GM03348 (cell line): ENCODE data around the gene POLA1.

ENCODE experiments used
- DNase-seq: peaks from one replicate; pipeline ENCODE4 v3.0.0; 2012; ENCODE audit warnings: low spot score

POLA1 gene

GRCh38 chrX:25009407-25009806, 315.7 kb downstream of the POLA1 start:
- DNase-seq: no peak

GRCh38 chrX:25010784-25011588, 317.3 kb downstream of the POLA1 start:
- DNase-seq: no peak

- DNase-seq: no peak
Observed at GRCh38 chrX:25011589-25012432, 318.1 kb downstream of the POLA1 start.

DNA sequence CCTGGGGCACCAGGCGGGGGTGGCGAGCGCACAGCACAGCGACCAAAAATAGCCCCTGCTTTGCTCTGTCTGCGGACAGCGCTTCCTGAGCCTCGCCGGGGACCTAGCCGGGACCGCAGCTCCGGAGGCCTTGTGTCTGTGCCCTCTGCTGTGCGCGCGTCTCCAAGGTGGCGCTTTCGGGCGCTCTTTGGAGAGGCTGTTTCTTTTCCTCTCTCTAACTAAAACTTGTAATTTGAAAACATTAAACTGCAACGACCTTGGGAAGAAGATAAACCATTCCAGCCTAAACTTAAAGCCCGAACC, 318.7 kb downstream of the POLA1 start:
- DNase-seq: no peak

GRCh38 chrX:25012793-25013631, 319.3 kb downstream of the POLA1 start:
- no peak for DNase-seq

DNA sequence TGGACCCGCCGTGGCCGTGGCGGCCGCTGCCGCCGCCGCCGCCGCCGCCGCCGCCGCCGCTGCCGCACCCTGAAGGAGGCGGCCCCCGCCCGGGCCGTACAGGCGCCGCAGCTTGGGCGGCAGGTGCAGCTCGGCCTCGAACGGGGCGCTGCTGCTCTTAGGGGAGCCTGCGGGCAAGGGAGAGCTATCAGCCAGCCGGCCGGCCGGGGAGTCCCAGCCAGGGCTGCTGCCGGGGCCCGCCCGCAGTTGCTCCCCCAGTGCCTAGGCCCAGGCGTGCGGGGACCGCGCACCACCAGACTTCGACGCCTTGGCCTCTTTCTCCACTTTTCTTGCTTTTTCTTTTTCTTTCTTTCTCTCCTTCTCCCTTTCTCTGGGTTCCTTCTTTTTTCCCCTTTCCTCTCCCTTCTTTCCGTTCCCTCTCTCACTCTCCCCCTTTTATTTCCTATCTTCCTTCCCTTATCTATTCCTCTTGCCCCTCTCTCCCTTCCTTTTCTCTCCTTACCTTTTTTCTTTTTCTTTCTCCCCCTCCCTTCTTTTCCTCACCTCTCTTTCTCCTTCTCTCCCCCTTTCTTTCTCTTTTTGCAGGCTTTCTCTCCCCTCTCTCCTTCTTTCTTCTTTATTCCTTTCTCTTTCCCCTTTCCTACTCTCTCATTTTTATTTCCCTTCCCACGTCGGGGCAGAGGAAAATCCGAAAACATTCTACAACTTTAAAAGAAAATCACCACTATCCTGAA, 320.1 kb downstream of the POLA1 start:
- DNase-seq: no peak

DNA sequence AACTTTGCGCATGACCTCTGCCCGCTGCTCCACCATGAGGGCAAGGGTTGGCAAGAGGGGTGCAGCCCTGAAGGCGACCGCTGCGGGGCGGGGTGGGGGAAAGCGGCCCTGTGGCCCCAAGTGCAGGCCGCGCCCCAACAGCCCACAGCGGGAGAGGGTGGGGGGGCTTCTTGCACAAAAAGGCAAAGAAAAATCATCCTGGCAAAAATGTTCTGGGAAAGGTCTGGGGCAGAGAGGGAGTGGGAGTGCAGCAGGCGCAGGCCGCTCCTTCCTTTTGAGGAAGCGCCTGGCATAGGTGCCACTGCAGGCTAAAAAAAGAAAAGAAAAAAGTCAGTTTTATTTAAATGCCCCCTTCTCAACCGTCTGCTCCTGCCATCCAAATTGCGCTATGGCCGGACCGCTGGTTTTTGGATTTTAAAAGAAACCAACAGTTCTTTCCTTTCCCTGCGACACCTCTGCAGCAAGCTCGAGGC, 320.7 kb downstream of the POLA1 start:
- DNase-seq: no peak

GRCh38 chrX:25015486-25016360, 322.0 kb downstream of the POLA1 start, which contains the start of gene ARX:
Gene ARX (minus strand): TSS chrX:25015965. CDS start chrX:25015737, 228 bp downstream.
- DNase-seq: peak; percentile 65

- no peak for DNase-seq
Observed at GRCh38 chrX:25016361-25016671, 322.6 kb downstream of the POLA1 start.

DNA sequence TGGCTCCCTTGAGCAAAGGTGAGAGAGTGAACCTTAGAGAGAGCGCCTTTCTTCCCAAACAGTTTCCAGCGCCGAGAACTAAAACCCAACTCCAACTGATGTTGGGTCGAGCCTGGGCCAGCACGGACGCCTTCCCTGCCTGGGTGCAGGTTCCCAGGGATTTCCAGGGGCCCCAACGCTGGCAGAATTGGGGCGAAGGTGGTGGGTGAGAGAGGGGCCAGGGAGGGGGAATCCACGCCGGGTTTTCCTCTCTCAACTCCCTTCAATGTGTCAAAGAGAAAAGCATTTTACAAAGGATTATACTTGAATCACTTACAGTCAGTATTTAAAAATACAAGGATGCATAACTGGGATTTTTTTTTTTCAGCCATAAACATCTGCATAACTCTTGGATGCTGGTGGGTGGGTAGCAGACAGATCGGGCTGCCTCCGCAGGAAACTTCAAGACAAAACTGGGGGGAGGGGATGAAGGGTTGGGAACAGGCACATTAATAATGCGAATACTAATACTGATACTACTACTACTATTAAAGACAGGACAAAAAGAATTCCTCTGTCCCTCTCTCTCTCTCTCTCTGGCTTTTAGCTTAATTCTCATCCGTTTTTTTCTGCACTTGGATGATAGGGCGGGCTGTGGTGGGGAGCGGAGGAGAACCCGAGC, 323.4 kb downstream of the POLA1 start:
- DNase-seq: no peak

DNA sequence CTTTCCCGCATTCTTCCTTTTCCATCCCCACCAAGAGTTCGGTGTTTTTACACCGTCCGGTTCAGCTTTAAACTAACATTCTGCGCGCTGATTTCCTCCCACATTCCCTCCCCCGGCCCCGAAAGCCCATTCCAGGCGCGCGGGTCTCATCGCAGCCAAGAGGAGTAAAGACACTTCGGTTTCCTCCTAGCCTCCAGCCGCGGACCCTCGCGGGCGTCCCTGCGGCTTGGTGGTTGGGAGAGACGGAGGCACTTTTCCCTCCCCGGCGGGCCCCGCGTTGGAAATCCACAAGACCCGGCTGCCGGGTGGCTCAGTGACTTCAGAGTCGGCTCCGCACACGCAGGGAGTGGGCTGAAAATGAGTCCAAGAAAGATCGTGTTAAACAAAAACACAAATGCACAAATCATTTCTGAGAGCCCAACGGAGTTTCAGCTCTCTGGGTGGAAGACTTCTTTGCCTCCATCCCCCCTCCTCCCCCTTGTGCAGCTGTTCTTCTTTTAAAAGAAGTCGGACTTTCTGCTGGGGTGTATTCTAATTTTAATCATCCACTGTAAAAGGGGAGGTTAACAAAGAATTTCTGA, 324.0 kb downstream of the POLA1 start:
- no peak for DNase-seq

- no peak for DNase-seq
Observed at GRCh38 chrX:25018682-25019081, 325.0 kb downstream of the POLA1 start.

GRCh38 chrX:25019707-25020390, 326.1 kb downstream of the POLA1 start:
- DNase-seq: no peak

GRCh38 chrX:25020391-25020904, 326.7 kb downstream of the POLA1 start:
- no peak for DNase-seq

DNA sequence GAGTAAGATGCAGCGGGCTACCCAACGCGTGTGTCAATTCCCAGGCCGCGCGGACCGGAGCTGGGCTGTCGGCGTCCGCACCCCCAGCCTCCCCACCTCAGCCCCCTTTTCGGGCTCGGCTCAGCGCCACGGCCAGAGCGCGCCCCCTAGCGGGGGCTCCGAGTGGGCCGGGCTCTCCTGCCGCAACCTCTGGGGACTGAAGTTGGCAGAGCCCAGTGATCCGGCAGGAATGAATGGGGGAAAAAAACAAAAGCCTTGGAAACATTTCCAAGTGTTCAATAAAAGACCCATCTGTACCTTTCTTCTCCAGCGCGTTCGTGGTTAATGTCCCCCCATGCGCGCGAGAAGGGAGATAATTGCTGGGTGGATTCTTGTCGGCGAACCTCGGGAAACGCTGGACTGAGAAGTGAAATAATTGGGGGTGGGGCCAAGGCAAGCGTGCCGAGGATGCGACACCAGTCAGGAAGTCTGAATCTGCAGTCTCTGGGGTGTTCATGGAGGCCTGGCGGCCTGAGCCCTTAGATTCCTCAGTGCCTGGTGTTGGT, 327.3 kb downstream of the POLA1 start:
- DNase-seq: peak; percentile 28

GRCh38 chrX:25022499-25023325, 329.0 kb downstream of the POLA1 start:
- no peak for DNase-seq

- no peak for DNase-seq
Observed at GRCh38 chrX:25023908-25024307, 330.2 kb downstream of the POLA1 start.

DNA sequence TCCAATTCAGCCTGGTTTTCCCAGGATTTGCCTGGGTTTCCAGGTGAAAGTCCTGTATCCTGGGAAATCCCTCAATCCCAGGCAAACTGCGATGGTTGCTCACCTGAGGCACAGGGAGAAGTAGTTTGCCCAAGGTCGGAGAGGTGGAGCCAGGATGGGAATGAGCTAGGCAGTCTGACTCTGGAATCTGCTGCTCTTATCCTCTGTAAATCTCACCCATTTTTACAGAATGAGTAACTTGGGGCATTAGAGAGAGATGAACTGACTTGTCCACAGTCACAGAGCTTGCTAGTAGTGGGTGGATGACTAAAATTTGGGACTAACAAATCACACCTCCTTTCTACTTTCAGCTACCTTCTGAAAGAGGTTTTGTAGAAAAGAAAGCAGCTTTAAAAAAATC, 331.9 kb downstream of the POLA1 start:
- no peak for DNase-seq
